BLaER1 treated with 17β-estradiol and CSF1 and Interleukin-3, amounts not matched to agents 10 nM and 100 nM (cell line): ENCODE data around the gene MITF.
A peak's percentile ranks its signal among the peaks of the same experiment; 100 is the strongest.

Experiments used
- H3K27ac ChIP-seq, 11 experiments: shearing (Covaris generic); formaldehyde crosslinking; 2 replicates each; pipeline ENCODE4 v1.8.1; 2022
- H3K27me3 ChIP-seq, 11 experiments: shearing (Covaris generic); formaldehyde crosslinking; 2 replicates each; pipeline ENCODE4 v1.8.1; 2022
- H3K36me3 ChIP-seq, 11 experiments: shearing (Covaris generic); formaldehyde crosslinking; 2 replicates each; pipeline ENCODE4 v1.8.1; 2022
- H3K4me1 ChIP-seq, 10 experiments: shearing (Covaris generic); formaldehyde crosslinking; 2 replicates each; pipeline ENCODE4 v1.8.1; 2022
- H3K4me2 ChIP-seq, 11 experiments: shearing (Covaris generic); formaldehyde crosslinking; 2 replicates each; pipeline ENCODE4 v1.8.1; 2022
- H3K4me3 ChIP-seq, 10 experiments: shearing (Covaris generic); formaldehyde crosslinking; 2 replicates each; pipeline ENCODE4 v1.8.1; 2022
- H3K9ac ChIP-seq, 11 experiments: shearing (Covaris generic); formaldehyde crosslinking; 2 replicates each; pipeline ENCODE4 v1.8.1; 2022
- H3K9me3 ChIP-seq, 11 experiments: shearing (Covaris generic); formaldehyde crosslinking; replicated peaks in 1 of 11; 2 replicates each; pipeline ENCODE4 v1.8.1; 2022
- H4K20me1 ChIP-seq, 11 experiments: shearing (Covaris generic); formaldehyde crosslinking; 2 replicates each; pipeline ENCODE4 v1.8.1; 2022
- Cebpa-rat ChIP-seq, 11 experiments: shearing (Covaris generic); IDR thresholded peaks; 2 replicates each; pipeline ENCODE4 v1.8.1; 2022

The MITF gene, protein sequence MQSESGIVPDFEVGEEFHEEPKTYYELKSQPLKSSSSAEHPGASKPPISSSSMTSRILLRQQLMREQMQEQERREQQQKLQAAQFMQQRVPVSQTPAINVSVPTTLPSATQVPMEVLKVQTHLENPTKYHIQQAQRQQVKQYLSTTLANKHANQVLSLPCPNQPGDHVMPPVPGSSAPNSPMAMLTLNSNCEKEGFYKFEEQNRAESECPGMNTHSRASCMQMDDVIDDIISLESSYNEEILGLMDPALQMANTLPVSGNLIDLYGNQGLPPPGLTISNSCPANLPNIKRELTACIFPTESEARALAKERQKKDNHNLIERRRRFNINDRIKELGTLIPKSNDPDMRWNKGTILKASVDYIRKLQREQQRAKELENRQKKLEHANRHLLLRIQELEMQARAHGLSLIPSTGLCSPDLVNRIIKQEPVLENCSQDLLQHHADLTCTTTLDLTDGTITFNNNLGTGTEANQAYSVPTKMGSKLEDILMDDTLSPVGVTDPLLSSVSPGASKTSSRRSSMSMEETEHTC

DNA sequence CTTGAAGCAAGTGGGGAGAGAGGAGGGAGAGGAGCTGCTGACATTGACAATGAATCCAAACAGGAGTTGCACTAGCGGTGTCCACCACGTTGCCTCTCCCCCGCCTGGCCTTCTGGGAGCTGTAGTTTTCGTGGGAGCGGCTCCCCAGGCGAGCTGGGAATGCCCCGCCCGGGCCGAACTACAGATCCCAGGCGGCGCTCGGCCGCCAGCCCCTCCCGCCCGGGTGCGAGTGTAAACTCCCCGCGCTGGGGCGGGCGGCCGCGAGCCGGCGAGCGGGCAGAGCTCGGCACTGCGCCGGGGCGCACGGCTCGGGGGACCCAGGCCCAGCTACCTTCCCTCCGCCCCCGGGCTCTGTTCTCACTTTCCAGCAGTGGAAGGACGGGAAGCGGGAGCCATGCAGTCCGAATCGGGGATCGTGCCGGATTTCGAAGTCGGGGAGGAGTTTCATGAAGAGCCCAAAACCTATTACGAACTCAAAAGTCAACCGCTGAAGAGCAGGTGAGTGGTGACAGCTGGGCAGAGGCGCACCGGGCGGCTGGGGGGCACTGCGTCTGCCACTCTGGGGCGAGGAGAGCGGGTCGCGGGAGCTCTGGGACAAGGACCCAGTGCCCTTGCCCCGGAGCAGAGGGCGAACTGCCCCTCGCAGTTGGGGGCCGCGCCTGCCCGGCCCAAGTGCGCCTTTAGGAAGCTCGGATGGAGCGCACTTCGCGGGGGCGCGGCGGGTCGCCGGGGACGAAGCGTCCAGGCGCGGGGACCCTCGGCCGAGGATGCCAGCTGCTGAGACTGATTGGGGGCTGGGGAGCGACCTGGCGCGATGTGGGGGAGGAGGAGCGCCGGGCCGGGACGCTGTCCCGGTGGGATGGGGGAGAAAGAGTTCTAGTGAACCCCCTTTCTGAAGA, at the start of gene MITF:
MITF (plus strand) TSS at position 261 of the 899 bp plus-strand sequence; CDS start at position 395, 134 bp downstream.
- Histone ChIP-seq H3K4me3 (peak within 1 kb of the TSS; percentile 68 to 96 (median 80)), H3K27ac (peak within 1 kb of the TSS in 10 of 11 experiments; percentile 21 to 76 (median 58); a peak in 16 of 22 replicates), H3K9ac (peak within 1 kb of the TSS; percentile 73 to 87 (median 82)), H3K4me2 (peak within 1 kb of the TSS; percentile 91 to 99 (median 97)), H3K9me3 (no peaks in the 10 kb centered on the region), H3K36me3 (no peaks in the 10 kb centered on the region), H4K20me1 (peaks cover 0 to 16% (median 0%) of the 10 kb centered on the region in 11 experiments; a peak in 3 of 22 replicates), H3K27me3 (peaks cover 0 to 30% (median 18%) of the 10 kb centered on the region in 11 experiments; a peak in 19 of 22 replicates), H3K4me1 (peaks cover 16 to 69% (median 18%) of the 10 kb centered on the region in 10 experiments; a peak in 19 of 20 replicates)
- no peak for TF ChIP-seq Cebpa-rat (IDR thresholded peaks at IDR 0.05)

DNA sequence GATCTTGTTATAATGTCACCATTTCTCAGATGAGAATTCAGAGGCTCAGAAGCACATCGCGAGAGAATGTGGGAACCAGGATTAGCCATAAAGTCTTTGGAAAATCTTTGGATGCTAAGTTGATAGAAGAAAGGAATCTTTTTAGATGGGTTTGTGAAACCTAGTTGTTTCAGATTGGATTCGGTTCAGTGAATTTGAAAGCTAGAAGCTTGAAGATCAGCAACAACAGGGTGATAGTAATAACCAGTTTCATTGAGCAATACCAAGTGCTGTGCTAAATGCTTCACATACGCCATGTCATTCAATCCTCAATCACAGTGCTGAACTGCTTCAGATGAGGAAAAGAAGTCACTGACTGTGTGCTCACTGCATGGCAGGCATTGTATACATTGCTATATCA, 47.4 kb upstream of the MITF start:
- 0 out of 22 replicates have a peak overlapping the region, but pooled peaks of 1 of the 11 experiments have one; percentile 7 for H3K4me2 ChIP-seq
- no peaks in the 10 kb centered on the region for H4K20me1 ChIP-seq
- H3K9me3 ChIP-seq: no peaks in the 10 kb centered on the region
- no peaks in the 10 kb centered on the region for H3K36me3 ChIP-seq
- H3K4me1 ChIP-seq: peaks cover 0 to 48% (median 0%) of the 10 kb centered on the region in 10 experiments; a peak in 6 of 20 replicates
- H3K27ac ChIP-seq: no peak overlapping the region
- H3K9ac ChIP-seq: no peak overlapping the region
- TF ChIP-seq Cebpa-rat (IDR thresholded peaks at IDR 0.05): no peak
- no peak overlapping the region for H3K4me3 ChIP-seq
- H3K27me3 ChIP-seq: no peaks in the 10 kb centered on the region

DNA sequence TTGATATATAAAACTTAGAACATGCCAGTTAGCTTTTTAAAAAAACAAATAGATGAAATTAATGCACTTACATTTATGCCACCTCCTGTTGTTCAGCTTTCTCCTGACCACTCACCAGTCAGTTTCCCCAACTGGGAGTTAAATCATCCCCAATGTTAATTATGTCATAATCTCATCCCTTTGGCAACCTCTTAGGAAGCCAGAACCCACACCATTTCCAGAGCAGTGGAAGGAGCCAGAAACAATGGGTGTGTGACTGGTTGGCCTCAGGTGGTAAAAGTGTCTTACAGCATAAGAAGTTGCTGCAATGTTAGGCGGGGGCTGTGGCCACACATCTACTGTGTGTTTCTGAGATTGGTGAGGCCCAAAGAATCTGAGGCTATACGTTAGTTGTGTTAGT, 46.5 kb upstream of the MITF start:
- no peaks in the 10 kb centered on the region for H4K20me1 ChIP-seq
- no peak for TF ChIP-seq Cebpa-rat (IDR thresholded peaks at IDR 0.05)
- peaks cover 0 to 47% (median 0%) of the 10 kb centered on the region in 10 experiments; a peak in 6 of 20 replicates for H3K4me1 ChIP-seq
- no peaks in the 10 kb centered on the region for H3K36me3 ChIP-seq
- H3K4me3 ChIP-seq: no peak overlapping the region
- no peaks in the 10 kb centered on the region for H3K9me3 ChIP-seq
- no peak overlapping the region for H3K4me2 ChIP-seq
- no peaks in the 10 kb centered on the region for H3K27me3 ChIP-seq
- no peak overlapping the region for H3K27ac ChIP-seq
- no peak overlapping the region for H3K9ac ChIP-seq

DNA sequence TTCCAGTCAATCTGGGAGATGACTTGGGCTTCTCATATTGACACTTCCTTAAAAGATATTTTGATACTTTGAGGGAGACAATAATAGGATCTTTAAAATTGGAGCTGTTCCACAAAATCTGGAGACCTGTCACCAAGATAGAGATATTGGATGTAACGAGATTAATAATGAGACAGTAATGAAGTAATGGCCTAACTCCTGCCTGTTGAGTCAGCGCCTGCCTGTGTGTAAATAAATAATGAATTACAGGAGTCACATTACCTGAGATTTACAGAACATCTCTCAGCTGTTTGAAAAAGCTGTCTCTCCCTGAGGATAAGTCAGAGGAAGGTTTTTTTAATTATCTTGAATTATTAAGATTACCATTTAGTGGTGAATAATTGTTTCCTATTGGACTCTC, 43.8 kb upstream of the MITF start:
- no peak for TF ChIP-seq Cebpa-rat (IDR thresholded peaks at IDR 0.05)
- H3K9me3 ChIP-seq: peaks cover 0 to 9% (median 1%) of the 10 kb centered on the region in 11 experiments; a peak in 15 of 22 replicates

DNA sequence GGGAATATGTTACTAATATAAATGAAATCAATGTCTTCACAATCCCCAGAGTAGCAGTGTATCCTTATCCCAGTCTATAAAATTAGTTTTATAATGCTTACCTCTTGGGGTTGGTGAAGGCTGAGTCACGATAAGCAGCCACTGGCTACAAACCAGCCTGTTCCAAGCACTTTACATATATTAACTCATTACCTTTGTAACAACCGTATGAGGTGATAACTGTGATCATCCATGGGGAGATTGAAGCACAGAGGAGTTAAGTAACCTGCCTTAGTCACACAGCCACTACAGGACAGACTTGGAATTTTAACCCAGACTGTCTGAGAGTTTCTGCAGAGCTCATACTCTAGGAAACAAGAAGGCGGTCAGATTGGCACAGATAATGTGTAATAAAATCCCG, 43.3 kb upstream of the MITF start:
- Histone ChIP-seq H3K4me3 (no peak overlapping the region), H3K27ac (no peak overlapping the region), H3K9me3 (peaks cover 5 to 14% (median 6%) of the 10 kb centered on the region in 11 experiments), H3K36me3 (no peaks in the 10 kb centered on the region), H3K4me2 (no peak overlapping the region), H4K20me1 (no peaks in the 10 kb centered on the region), H3K4me1 (peaks cover 0 to 18% (median 0%) of the 10 kb centered on the region in 10 experiments; a peak in 3 of 20 replicates), H3K9ac (no peak overlapping the region), H3K27me3 (no peaks in the 10 kb centered on the region)
- no peak for TF ChIP-seq Cebpa-rat (IDR thresholded peaks at IDR 0.05)

More for the DNA sequence above, 43.8 kb upstream of the MITF start:
- Histone ChIP-seq H3K27me3 (no peaks in the 10 kb centered on the region), H3K4me3 (no peak overlapping the region), H3K9ac (no peak overlapping the region), H3K4me1 (peaks cover 0 to 20% (median 0%) of the 10 kb centered on the region in 10 experiments; a peak in 4 of 20 replicates), H3K4me2 (no peak overlapping the region), H3K36me3 (no peaks in the 10 kb centered on the region), H3K27ac (no peak overlapping the region), H4K20me1 (no peaks in the 10 kb centered on the region)

DNA sequence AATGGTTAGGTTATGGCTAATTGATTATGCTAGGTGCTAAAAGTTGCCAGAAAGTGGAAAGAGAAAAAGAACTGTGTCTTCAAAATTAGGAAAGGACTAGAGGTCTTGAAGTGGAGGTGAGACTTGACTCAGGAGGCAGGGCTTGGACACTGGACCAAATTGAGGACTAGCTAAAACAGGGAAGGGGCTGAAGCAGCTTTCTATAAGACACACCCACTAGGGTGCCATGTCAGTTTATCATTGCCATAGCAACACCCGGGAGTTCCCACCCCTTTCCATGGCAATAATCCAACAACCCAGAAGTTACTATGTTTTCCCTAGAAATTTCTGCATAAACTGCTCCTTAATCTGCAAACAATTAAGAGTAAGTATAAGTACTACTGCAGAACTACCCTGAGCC, 42.9 kb upstream of the MITF start:
- H3K4me1 ChIP-seq: peaks cover 0 to 18% (median 0%) of the 10 kb centered on the region in 10 experiments; a peak in 3 of 20 replicates
- no peaks in the 10 kb centered on the region for H3K36me3 ChIP-seq
- H4K20me1 ChIP-seq: no peaks in the 10 kb centered on the region
- no peak overlapping the region for H3K9ac ChIP-seq
- H3K9me3 ChIP-seq: peaks cover 8 to 18% (median 10%) of the 10 kb centered on the region in 11 experiments
- no peak overlapping the region for H3K4me3 ChIP-seq
- no peaks in the 10 kb centered on the region for H3K27me3 ChIP-seq
- no peak for TF ChIP-seq Cebpa-rat (IDR thresholded peaks at IDR 0.05)
- no peak overlapping the region for H3K27ac ChIP-seq
- no peak overlapping the region for H3K4me2 ChIP-seq

DNA sequence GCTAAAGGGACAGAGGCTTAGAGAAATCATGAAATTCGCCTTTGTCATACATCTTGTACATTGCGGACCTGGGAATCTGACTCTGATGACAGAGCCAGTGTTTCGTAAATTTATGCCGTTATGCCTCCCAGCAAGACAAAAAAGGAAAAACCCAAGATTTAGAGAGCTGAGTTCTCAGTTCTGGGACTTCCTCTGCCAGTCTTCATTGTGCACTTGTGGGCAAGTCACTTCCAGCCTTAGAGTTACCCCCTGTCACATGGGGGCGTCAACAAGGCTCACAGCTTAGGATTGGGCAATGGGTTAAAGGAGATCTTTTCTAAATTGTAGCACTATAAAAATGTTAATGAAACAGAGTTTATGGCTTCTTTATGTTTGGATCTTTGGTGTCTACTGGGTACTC, 41.9 kb upstream of the MITF start:
- Histone ChIP-seq H3K4me3 (no peak overlapping the region), H3K9ac (no peak overlapping the region), H3K27ac (no peak overlapping the region), H3K27me3 (no peaks in the 10 kb centered on the region), H3K4me1 (peaks cover 0 to 12% (median 0%) of the 10 kb centered on the region in 10 experiments; a peak in 3 of 20 replicates), H3K36me3 (no peaks in the 10 kb centered on the region), H3K9me3 (peaks cover 8 to 27% (median 12%) of the 10 kb centered on the region in 11 experiments), H3K4me2 (no peak overlapping the region), H4K20me1 (no peaks in the 10 kb centered on the region)
- no peak for TF ChIP-seq Cebpa-rat (IDR thresholded peaks at IDR 0.05)

DNA sequence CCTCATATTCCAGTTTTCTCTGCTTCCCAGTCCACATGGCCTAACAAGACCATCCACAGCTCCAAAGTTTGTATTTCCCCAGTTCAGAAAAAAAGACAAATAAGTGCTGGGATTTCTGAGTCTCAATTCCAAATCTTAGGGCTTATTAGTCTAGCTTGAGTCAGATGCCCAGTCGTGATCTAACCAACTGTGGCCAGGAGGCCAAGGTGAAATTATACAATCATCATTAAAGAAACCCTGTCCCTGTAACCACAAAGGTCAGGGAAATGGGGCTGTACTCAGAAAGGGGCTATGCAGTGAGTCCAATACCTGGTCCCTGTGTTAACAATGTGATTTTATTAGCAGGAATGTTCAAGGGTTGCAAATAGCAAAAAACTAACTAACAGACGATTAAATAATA, 40.5 kb upstream of the MITF start:
- no peaks in the 10 kb centered on the region for H4K20me1 ChIP-seq
- H3K4me1 ChIP-seq: peaks cover 0 to 11% (median 0%) of the 10 kb centered on the region in 10 experiments; a peak in 3 of 20 replicates
- H3K4me2 ChIP-seq: no peak overlapping the region
- H3K9ac ChIP-seq: no peak overlapping the region
- H3K27ac ChIP-seq: no peak overlapping the region
- no peak for TF ChIP-seq Cebpa-rat (IDR thresholded peaks at IDR 0.05)
- no peaks in the 10 kb centered on the region for H3K36me3 ChIP-seq
- H3K27me3 ChIP-seq: no peaks in the 10 kb centered on the region
- peaks cover 10 to 27% (median 17%) of the 10 kb centered on the region in 11 experiments for H3K9me3 ChIP-seq
- H3K4me3 ChIP-seq: no peak overlapping the region
